GM12891 (cell line): ENCODE data around the gene ARPIN.

Experiments used
- POLR2A ChIP-seq: IDR thresholded peaks from 2 replicates; pipeline ENCODE4 v1.6.1; 2011; ENCODE audit warnings: low read depth, low read length, control low read depth
- POLR2AphosphoS5 ChIP-seq: IDR thresholded peaks from 2 replicates; pipeline ENCODE4 v1.6.1; 2011; ENCODE audit warnings: low read depth, low read length, control low read depth

GRCh38 chr15:89875741-89876140 is 37.0 kb downstream of the ARPIN start:
- no peak for TF ChIP-seq POLR2A
- TF ChIP-seq POLR2AphosphoS5: no peak
